DOHH2 (cell line): ENCODE results near the gene TSPAN11.

Experiments used
- CTCF ChIP-seq: fragments of 200-600 bp; sonication (generic); IDR thresholded peaks from one replicate; pipeline ENCODE4 v1.5.1; 2014; ENCODE audit warnings: antibody characterized with exemption, mild to moderate bottlenecking, low read depth, low read length; ENCODE audit not compliant: poor library complexity, severe bottlenecking
- EZH2phosphoT487 ChIP-seq: fragments of 200-600 bp; sonication (generic); IDR thresholded peaks from 2 replicates; pipeline ENCODE4 v1.6.1; 2017; ENCODE audit warnings: borderline replicate concordance, mild to moderate bottlenecking, antibody characterized with exemption, low read length, moderate library complexity, mixed read lengths

DNA sequence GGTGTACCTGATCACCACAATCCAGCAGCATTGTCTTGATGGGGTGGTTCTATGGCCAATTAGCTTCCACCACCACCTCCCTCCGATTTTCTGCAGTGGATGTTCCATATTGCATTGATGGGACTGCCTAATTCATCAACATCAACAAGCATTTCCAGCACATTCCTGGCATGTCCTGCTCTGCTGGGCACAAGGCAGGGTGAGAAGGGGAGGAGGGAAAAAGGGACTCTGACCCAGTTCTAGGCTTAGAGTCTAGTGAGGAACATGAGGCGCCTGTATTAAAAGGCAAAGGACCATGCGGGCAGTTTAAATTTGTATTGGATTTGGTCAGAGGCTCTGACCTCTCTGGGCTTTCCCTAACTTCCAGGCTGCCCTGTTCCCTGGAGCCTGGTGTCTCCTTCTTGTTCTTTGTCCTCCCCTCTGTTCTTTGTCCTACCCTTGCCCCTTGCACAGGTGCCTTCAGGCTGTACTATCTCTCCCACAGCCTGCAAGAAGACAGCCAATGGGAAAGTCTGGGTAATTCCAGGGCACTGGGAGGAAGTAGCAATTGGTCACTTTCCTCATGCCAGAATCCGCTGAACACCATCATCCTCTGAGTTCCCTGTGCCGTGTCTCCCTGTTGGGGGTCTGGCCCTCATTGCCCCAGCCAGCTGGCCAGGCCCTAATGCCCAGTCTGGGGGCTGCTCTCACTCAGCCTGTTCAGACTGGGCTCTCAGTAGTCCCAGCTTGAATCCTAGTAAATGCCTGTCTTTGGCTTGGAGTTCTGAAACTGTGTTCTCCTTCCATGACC lies 43.3 kb downstream of the TSPAN11 start:
- no peak for TF ChIP-seq CTCF
- TF ChIP-seq EZH2phosphoT487 = no peak
